Amniotic epithelial cell (primary cell): ENCODE data around the gene FGD3.
"Not testable (repeated sequence)": the region's sequence is repeated elsewhere in the genome, so short reads cannot be mapped to it uniquely, and the experiment has no call there.

Experiments used
- DNase-seq: peaks from one replicate; pipeline ENCODE4 v3.0.0-alpha.2; 2010; ENCODE audit warnings: low read depth

Gene FGD3

GRCh38 chr9:92947268-92948037, at the start of gene FGD3:
Gene FGD3 (plus strand): TSS chr9:92947523. CDS start chr9:92976257, 28,734 bp downstream.
- DNase-seq: no peak

GRCh38 chr9:92905137-92905536, 42.2 kb upstream of the FGD3 start:
- DNase-seq: not testable (repeated sequence)

- DNase-seq: peak; percentile 53
These were observed 35.5 kb upstream of the FGD3 start for GRCh38 chr9:92911511-92912475.

- no peak for DNase-seq
These were observed 30.0 kb upstream of the FGD3 start for GRCh38 chr9:92917176-92917800.

GRCh38 chr9:92920437-92920836, 26.9 kb upstream of the FGD3 start:
- DNase-seq: peak; percentile 7

- no peak for DNase-seq
These were observed 15.7 kb upstream of the FGD3 start for GRCh38 chr9:92931606-92932005.

- no peak for DNase-seq
These were observed 13.0 kb upstream of the FGD3 start for GRCh38 chr9:92934321-92934720.

GRCh38 chr9:92938025-92938424, 9.3 kb upstream of the FGD3 start:
- DNase-seq: no peak

GRCh38 chr9:92941861-92942260, 5.5 kb upstream of the FGD3 start:
- DNase-seq: no peak

GRCh38 chr9:92942688-92943616, 4.4 kb upstream of the FGD3 start:
- no peak for DNase-seq

GRCh38 chr9:92944921-92945320, 2.4 kb upstream of the FGD3 start:
- no peak for DNase-seq

- no peak for DNase-seq
These were observed 1.5 kb upstream of the FGD3 start for GRCh38 chr9:92945796-92946195.

- no peak for DNase-seq
These were observed 763 bp downstream of the FGD3 start for GRCh38 chr9:92948038-92948534.

- no peak for DNase-seq
These were observed 1.3 kb downstream of the FGD3 start for GRCh38 chr9:92948632-92949031.

- no peak for DNase-seq
These were observed 2.1 kb downstream of the FGD3 start for GRCh38 chr9:92949266-92949982.

GRCh38 chr9:92950359-92950955, 3.1 kb downstream of the FGD3 start:
- DNase-seq: no peak

GRCh38 chr9:92952906-92953610, 5.7 kb downstream of the FGD3 start:
- DNase-seq: no peak

GRCh38 chr9:92954049-92954861, 6.9 kb downstream of the FGD3 start:
- no peak for DNase-seq

GRCh38 chr9:92954886-92955285, 7.6 kb downstream of the FGD3 start:
- no peak for DNase-seq
